OCI-LY1 (cell line): ENCODE data around the gene DEAF1.
"Not testable (repeated sequence)": the region's sequence is repeated elsewhere in the genome, so short reads cannot be mapped to it uniquely, and the experiment has no call there.

ENCODE experiments used
- H2AFZ ChIP-seq: fragments of 200-600 bp; sonication (generic), shearing (Covaris generic); 2 replicates; pipeline ENCODE4 v1.6.0; 2014; ENCODE audit warnings: antibody characterized with exemption, mild to moderate bottlenecking, low read length
- H3F3A ChIP-seq: fragments of 200-600 bp; sonication (generic), shearing (Covaris generic); 2 replicates; pipeline ENCODE4 v1.6.0; 2014; ENCODE audit warnings: mild to moderate bottlenecking, antibody characterized with exemption, low read length, moderate library complexity; ENCODE audit not compliant: insufficient read depth
- H3K27ac ChIP-seq: fragments of 200-600 bp; sonication (generic); 2 replicates; pipeline ENCODE4 v1.5.1; 2014; ENCODE audit warnings: low read length, mixed run types, mild to moderate bottlenecking, low read depth; ENCODE audit not compliant: poor library complexity, severe bottlenecking
- H3K27me3 ChIP-seq: fragments of 200-600 bp; sonication (generic); 2 replicates; pipeline ENCODE4 v1.6.0; 2014; ENCODE audit warnings: antibody characterized with exemption, mild to moderate bottlenecking, low read length, moderate library complexity; ENCODE audit not compliant: insufficient read depth
- H3K36me3 ChIP-seq: fragments of 200-600 bp; sonication (generic); 2 replicates; pipeline ENCODE4 v1.6.1; 2014; ENCODE audit warnings: mild to moderate bottlenecking, antibody characterized with exemption, low read length, moderate library complexity, mixed read lengths; ENCODE audit not compliant: insufficient read depth
- H3K4me1 ChIP-seq: fragments of 200-600 bp; sonication (generic); 2 replicates; pipeline ENCODE4 v1.5.1; 2014; ENCODE audit warnings: mild to moderate bottlenecking, low read length, moderate library complexity; ENCODE audit not compliant: insufficient read depth, severe bottlenecking
- H3K4me2 ChIP-seq: fragments of 200-600 bp; sonication (generic), shearing (Covaris generic); 2 replicates; pipeline ENCODE4 v1.6.1; 2014; ENCODE audit warnings: low read length
- H3K4me3 ChIP-seq: fragments of 200-600 bp; sonication (generic); 2 replicates; pipeline ENCODE4 v1.5.1; 2014; ENCODE audit warnings: low read length, low read depth, mild to moderate bottlenecking, mixed read lengths; ENCODE audit not compliant: poor library complexity, severe bottlenecking
- H3K79me2 ChIP-seq: fragments of 200-600 bp; shearing (Covaris generic); 2 replicates; pipeline ENCODE4 v1.6.1; 2016; ENCODE audit warnings: mixed run types, low read length, mixed read lengths; ENCODE audit not compliant: insufficient read depth
- H3K9ac ChIP-seq: fragments of 200-600 bp; sonication (generic), shearing (Covaris generic); 2 replicates; pipeline ENCODE4 v1.6.1; 2014; ENCODE audit warnings: mild to moderate bottlenecking, low read length, mixed read lengths
- H3K9me2 ChIP-seq: fragments of 200-600 bp; sonication (generic), shearing (Covaris generic); 2 replicates; pipeline ENCODE4 v1.6.1; 2014; ENCODE audit warnings: low read depth, mild to moderate bottlenecking, low read length, mixed read lengths
- H3K9me3 ChIP-seq: fragments of 200-600 bp; shearing (Covaris generic); 2 replicates; pipeline ENCODE4 v1.6.1; 2014; ENCODE audit warnings: low read length, mixed read lengths
- H4K20me1 ChIP-seq: fragments of 200-600 bp; sonication (generic), shearing (Covaris generic); 2 replicates; pipeline ENCODE4 v1.6.0; 2016; ENCODE audit warnings: mild to moderate bottlenecking, low read length; ENCODE audit not compliant: insufficient read depth
- EZH2 ChIP-seq: fragments of 200-600 bp; sonication (generic), shearing (Covaris generic); IDR thresholded peaks from 2 replicates; pipeline ENCODE4 v1.8.0; 2017; ENCODE audit warnings: borderline replicate concordance, mixed run types, mild to moderate bottlenecking, antibody characterized with exemption, low read length, moderate library complexity, mixed read lengths
- TF ChIP-seq, protein P1 (sequence below): fragments of 200-600 bp; sonication (generic), shearing (Covaris generic); IDR thresholded peaks from 2 replicates; pipeline ENCODE4 v1.5.1; 2017; ENCODE audit warnings: mild to moderate bottlenecking, antibody characterized with exemption, low read length, moderate library complexity, mixed read lengths

The DEAF1 gene

DNA sequence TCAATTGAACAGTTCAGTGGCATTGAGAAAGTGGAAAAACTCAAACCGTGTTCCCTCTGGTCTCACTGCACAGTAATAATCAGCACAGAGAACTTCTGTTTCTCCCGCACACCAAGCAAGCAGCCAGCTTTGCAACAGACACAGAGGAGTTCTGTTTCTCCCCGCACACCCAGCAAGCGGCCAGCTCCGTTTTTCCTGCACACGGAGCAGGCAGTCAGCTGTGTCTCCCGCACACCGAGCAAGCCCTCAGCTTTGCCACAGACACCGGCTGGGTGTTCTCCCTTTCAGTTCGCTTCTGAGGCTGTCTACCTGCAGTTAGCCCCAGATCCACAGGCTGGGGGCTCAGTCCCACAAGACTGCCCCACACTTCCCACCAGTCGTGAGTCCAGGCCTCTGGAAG lies 42.3 kb upstream of the DEAF1 start:
- H3K9me2 ChIP-seq, result no peaks in the 10 kb centered on the region
- no peak overlapping the region for H3K9ac ChIP-seq
- no peak overlapping the region for H3K4me2 ChIP-seq
- no peaks in the 10 kb centered on the region for H3F3A ChIP-seq
- no peak overlapping the region for H3K4me3 ChIP-seq
- H2AFZ ChIP-seq, result no peak overlapping the region
- H4K20me1 ChIP-seq, result no peaks in the 10 kb centered on the region
- no peaks in the 10 kb centered on the region for H3K9me3 ChIP-seq
- TF ChIP-seq, protein P1, sequence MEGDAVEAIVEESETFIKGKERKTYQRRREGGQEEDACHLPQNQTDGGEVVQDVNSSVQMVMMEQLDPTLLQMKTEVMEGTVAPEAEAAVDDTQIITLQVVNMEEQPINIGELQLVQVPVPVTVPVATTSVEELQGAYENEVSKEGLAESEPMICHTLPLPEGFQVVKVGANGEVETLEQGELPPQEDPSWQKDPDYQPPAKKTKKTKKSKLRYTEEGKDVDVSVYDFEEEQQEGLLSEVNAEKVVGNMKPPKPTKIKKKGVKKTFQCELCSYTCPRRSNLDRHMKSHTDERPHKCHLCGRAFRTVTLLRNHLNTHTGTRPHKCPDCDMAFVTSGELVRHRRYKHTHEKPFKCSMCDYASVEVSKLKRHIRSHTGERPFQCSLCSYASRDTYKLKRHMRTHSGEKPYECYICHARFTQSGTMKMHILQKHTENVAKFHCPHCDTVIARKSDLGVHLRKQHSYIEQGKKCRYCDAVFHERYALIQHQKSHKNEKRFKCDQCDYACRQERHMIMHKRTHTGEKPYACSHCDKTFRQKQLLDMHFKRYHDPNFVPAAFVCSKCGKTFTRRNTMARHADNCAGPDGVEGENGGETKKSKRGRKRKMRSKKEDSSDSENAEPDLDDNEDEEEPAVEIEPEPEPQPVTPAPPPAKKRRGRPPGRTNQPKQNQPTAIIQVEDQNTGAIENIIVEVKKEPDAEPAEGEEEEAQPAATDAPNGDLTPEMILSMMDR, result no peak
- TF ChIP-seq EZH2, result no peak
- H3K36me3 ChIP-seq, result no peaks in the 10 kb centered on the region
- no peaks in the 10 kb centered on the region for H3K79me2 ChIP-seq
- H3K27ac ChIP-seq, result no peak overlapping the region
- no peaks in the 10 kb centered on the region for H3K4me1 ChIP-seq
- peaks cover 10% of the 10 kb centered on the region; the same call in 1 of the 2 replicates for H3K27me3 ChIP-seq

DNA sequence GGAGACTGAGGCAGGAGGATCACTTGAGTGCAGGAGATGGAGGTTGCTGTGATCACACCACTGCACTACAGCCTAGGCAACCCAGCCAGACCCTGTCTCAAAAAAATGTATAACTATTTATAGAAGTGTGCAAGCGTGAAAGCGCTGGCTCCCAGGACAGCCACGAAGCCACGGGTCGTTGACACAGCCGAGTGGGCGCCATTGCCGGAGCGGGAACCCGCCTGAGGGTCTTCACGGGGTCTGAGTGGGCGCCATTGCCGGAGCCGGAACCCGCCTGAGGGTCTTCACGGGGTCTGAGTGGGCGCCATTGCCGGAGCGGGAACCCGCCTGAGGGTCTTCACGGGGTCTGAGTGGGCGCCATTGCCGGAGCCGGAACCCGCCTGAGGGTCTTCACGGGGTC lies 39.5 kb upstream of the DEAF1 start:
- not testable (repeated sequence) for H2AFZ ChIP-seq, H3K36me3 ChIP-seq, H3K9me3 ChIP-seq, H3K27ac ChIP-seq, H3K27me3 ChIP-seq, H3K4me3 ChIP-seq, H3K79me2 ChIP-seq, H3K4me2 ChIP-seq, H3K9me2 ChIP-seq, H3K9ac ChIP-seq, H3K4me1 ChIP-seq, H3F3A ChIP-seq, H4K20me1 ChIP-seq

DNA sequence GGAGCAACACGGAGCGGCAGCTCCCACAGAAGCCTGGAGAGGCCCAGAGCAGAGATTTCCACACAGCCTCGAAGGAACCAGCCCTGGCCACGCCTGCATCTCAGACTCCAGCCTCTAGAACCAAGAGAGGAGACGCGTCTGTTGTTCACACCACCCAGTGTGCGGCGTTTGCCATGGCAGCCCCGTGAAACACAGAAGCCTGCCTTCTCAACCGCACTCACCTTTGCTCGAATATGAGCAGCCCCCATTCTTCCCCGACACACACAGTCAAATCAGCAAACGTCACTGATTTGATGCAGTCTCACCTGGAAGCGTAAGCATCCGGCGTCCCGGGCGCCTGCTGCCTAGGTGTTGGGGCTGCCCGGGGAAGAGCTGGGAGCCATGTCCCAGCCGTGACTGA lies 38.0 kb upstream of the DEAF1 start:
- Histone ChIP-seq H3K4me2 (no peak overlapping the region), H3K9me3 (no peaks in the 10 kb centered on the region), H3K4me1 (peaks cover 4% of the 10 kb centered on the region), H3K79me2 (no peaks in the 10 kb centered on the region), H3K36me3 (no peaks in the 10 kb centered on the region), H3K9me2 (no peaks in the 10 kb centered on the region), H4K20me1 (no peaks in the 10 kb centered on the region), H3K4me3 (no peak overlapping the region), H2AFZ (no peak overlapping the region), H3K9ac (no peak overlapping the region), H3K27ac (no peak overlapping the region), H3F3A (no peaks in the 10 kb centered on the region), H3K27me3 (peaks cover 14% of the 10 kb centered on the region)
- no peak for TF ChIP-seq EZH2
- TF ChIP-seq, protein P1, result no peak

DNA sequence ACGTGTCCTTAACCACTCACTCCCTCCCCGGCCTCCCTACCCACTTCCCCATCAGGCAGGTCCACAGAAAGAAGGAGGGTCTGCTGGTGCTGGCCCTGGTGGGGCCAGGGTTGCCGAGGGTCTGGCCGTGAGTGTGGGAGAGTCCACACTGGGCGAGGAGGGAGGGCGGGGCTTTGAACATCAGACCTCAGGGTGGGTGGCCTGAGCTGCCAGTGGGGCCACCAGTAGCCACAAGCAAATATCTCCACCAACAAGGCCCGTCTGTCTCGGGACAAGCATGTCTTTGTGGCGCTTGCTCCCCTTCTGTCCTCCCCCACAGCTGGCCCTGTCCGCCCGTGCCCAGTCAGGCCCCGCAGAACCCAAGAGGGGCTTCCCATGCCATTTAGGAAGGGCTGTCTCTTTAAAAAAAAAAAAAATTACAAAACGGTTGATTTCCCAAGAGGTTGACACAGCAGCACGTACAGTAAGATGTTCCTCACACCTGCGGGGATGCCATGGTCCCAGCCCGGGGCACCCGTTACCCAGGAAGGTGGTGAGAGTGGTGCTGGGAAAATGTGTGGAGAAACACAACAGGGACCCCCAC lies 34.6 kb upstream of the DEAF1 start:
- no peaks in the 10 kb centered on the region for H3F3A ChIP-seq
- H3K79me2 ChIP-seq, result no peaks in the 10 kb centered on the region
- no peaks in the 10 kb centered on the region for H3K36me3 ChIP-seq
- H3K27me3 ChIP-seq, result peaks cover 4% of the 10 kb centered on the region; the same call in 1 of the 2 replicates
- no peak overlapping the region for H3K4me3 ChIP-seq
- no peak overlapping the region for H3K4me2 ChIP-seq
- H2AFZ ChIP-seq, result no peak overlapping the region
- peaks cover 29% of the 10 kb centered on the region for H3K4me1 ChIP-seq
- no peak overlapping the region for H3K27ac ChIP-seq
- H4K20me1 ChIP-seq, result no peaks in the 10 kb centered on the region
- TF ChIP-seq, protein P1, result no peak
- TF ChIP-seq EZH2, result no peak
- H3K9ac ChIP-seq, result no peak overlapping the region
- H3K9me2 ChIP-seq, result no peaks in the 10 kb centered on the region
- no peaks in the 10 kb centered on the region for H3K9me3 ChIP-seq
